GM12873 (cell line): ENCODE results near the gene SCN2B.

Experiments
- TF ChIP-seq, protein P1 (sequence below): IDR thresholded peaks from 2 replicates; pipeline ENCODE4 v1.5.1; 2012; ENCODE audit warnings: low read depth, mild to moderate bottlenecking, moderate library complexity, low read length, control low read depth; ENCODE audit not compliant: insufficient read depth; ENCODE audit errors: missing control alignments

Gene SCN2B

GRCh38 chr11:118146554-118146953 lies 29.9 kb downstream of the SCN2B start:
- TF ChIP-seq, protein P1, sequence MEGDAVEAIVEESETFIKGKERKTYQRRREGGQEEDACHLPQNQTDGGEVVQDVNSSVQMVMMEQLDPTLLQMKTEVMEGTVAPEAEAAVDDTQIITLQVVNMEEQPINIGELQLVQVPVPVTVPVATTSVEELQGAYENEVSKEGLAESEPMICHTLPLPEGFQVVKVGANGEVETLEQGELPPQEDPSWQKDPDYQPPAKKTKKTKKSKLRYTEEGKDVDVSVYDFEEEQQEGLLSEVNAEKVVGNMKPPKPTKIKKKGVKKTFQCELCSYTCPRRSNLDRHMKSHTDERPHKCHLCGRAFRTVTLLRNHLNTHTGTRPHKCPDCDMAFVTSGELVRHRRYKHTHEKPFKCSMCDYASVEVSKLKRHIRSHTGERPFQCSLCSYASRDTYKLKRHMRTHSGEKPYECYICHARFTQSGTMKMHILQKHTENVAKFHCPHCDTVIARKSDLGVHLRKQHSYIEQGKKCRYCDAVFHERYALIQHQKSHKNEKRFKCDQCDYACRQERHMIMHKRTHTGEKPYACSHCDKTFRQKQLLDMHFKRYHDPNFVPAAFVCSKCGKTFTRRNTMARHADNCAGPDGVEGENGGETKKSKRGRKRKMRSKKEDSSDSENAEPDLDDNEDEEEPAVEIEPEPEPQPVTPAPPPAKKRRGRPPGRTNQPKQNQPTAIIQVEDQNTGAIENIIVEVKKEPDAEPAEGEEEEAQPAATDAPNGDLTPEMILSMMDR: no peak

DNA sequence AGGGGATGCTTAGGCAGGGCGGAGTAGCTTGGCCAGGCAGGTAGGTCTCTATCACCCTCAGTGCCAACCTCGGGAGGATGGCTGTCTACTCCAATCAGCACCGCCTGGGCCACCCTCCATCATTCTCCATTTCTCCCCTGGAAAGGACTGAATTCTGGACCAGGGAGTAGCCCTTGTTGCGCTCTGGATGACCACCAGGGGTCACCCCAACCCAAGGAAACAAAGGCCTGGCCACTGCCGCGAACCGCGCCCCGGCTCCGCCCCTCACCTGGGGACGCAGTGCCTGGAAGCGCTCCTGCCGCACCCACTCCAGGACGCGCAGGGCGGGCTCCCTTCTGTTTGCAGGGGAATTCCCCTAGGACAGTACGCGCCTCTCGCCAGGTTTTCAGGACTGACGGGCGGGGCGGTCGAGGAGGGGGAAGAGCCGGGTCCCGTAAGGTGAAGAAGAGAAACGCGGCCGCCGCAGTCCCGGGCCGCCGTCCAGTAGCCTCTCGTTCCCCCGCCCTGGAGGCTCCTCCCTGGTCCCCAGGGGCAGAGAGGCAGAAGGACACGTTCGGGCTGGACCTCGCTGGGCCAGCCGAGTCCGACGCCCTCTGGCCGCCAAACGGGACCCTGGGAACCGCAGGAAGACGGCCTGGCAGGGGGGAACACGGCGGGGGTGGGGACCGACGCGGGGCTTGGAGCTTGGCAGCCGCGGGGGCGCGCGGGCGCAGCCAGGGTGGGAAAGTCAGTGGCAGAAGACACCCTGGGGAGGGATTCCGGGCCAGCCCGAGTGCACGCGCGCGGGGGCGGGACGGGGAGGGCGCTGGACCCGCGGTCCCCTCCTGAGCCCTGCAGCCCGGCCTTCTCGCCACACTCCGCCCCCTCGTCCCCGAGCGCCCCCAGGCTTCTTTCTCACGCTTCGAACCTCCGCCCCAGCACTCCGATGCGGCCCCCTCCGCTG lies 30.9 kb downstream of the SCN2B start:
- TF ChIP-seq, protein P1: peak; percentile 88

GRCh38 chr11:118144301-118145268 lies 31.9 kb downstream of the SCN2B start:
- TF ChIP-seq, protein P1: no peak

- TF ChIP-seq, protein P1: no peak
These were observed 32.7 kb downstream of the SCN2B start for GRCh38 chr11:118143661-118144185.

GRCh38 chr11:118142809-118143208 lies 33.6 kb downstream of the SCN2B start:
- TF ChIP-seq, protein P1: no peak

DNA sequence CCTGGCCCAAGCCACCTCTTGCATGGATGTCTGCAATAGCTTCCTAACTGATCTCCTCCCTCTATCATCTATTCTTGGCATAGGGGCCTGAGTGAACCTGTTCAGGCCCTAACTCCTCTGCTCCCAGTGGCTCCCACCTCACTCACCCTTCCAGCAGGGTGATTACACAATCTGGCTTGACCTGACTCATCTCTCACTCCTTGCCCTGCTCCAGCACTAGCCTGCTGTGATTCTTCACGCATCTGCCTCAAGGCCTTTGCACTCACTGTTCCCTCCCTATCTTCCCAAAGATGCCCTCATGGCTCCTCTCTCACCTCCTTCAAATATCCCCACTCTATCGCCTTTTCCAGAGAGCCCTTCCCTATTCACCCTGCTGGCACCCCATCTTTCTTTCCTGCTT lies 34.4 kb downstream of the SCN2B start:
- TF ChIP-seq, protein P1: no peak
